HUES6 (cell line): ENCODE results near the gene FBXO10.
"Not testable (repeated sequence)": the region's sequence is repeated elsewhere in the genome, so short reads cannot be mapped to it uniquely, and the experiment has no call there.

Experiments
- H3K27ac ChIP-seq: 2 replicates; pipeline ENCODE4 v1.7.0; 2013; ENCODE audit warnings: low read depth, mild to moderate bottlenecking, low read length, inconsistent platforms
- H3K27me3 ChIP-seq: 2 replicates; pipeline ENCODE4 v1.6.1; 2013; ENCODE audit warnings: low read length; ENCODE audit not compliant: control insufficient read depth, insufficient read depth
- H3K36me3 ChIP-seq: 2 replicates; pipeline ENCODE4 v1.6.1; 2013; ENCODE audit warnings: low read length; ENCODE audit not compliant: control insufficient read depth, insufficient read depth
- H3K4me1 ChIP-seq: 2 replicates; pipeline ENCODE4 v1.6.1; 2013; ENCODE audit warnings: low read length; ENCODE audit not compliant: control insufficient read depth, insufficient read depth
- H3K4me3 ChIP-seq: 2 replicates; pipeline ENCODE4 v1.5.1; 2013; ENCODE audit warnings: low read depth, low read length
- H3K9ac ChIP-seq: one replicate; pipeline ENCODE4 v1.6.1; 2013; ENCODE audit warnings: mild to moderate bottlenecking, low read length
- H3K9me3 ChIP-seq: 2 replicates; pipeline ENCODE4 v1.6.1; 2013; ENCODE audit warnings: low read depth, low read length; ENCODE audit not compliant: control insufficient read depth, insufficient read depth

Gene FBXO10

GRCh38 chr9:37498457-37498856, 77.7 kb downstream of the FBXO10 start:
- Histone ChIP-seq H3K4me3 (no peak overlapping the region), H3K9me3 (no peaks in the 10 kb centered on the region), H3K9ac (no peak overlapping the region), H3K36me3 (peaks cover 89% of the 10 kb centered on the region), H3K27me3 (no peaks in the 10 kb centered on the region), H3K27ac (no peak overlapping the region), H3K4me1 (no peaks in the 10 kb centered on the region)

GRCh38 chr9:37497320-37497719, 78.9 kb downstream of the FBXO10 start:
- Histone ChIP-seq H3K9me3 (no peaks in the 10 kb centered on the region), H3K9ac (no peak overlapping the region), H3K4me3 (no peak overlapping the region), H3K36me3 (peaks cover 89% of the 10 kb centered on the region), H3K4me1 (no peaks in the 10 kb centered on the region), H3K27ac (no peak overlapping the region), H3K27me3 (no peaks in the 10 kb centered on the region)

GRCh38 chr9:37496020-37496419, 80.2 kb downstream of the FBXO10 start:
- H3K36me3 ChIP-seq, result peaks cover 88% of the 10 kb centered on the region

GRCh38 chr9:37495571-37495970, 80.6 kb downstream of the FBXO10 start:
- no peak overlapping the region for H3K9ac ChIP-seq
- peaks cover 88% of the 10 kb centered on the region for H3K36me3 ChIP-seq
- no peaks in the 10 kb centered on the region for H3K9me3 ChIP-seq
- no peak overlapping the region for H3K27ac ChIP-seq
- no peak overlapping the region for H3K4me3 ChIP-seq
- H3K27me3 ChIP-seq, result no peaks in the 10 kb centered on the region
- H3K4me1 ChIP-seq, result no peaks in the 10 kb centered on the region

More at GRCh38 chr9:37496020-37496419, 80.2 kb downstream of the FBXO10 start:
- no peak overlapping the region for H3K4me3 ChIP-seq
- H3K9ac ChIP-seq, result no peak overlapping the region
- no peak overlapping the region for H3K27ac ChIP-seq
- no peaks in the 10 kb centered on the region for H3K9me3 ChIP-seq
- no peaks in the 10 kb centered on the region for H3K27me3 ChIP-seq
- no peaks in the 10 kb centered on the region for H3K4me1 ChIP-seq

- H3K9ac ChIP-seq, result no peak overlapping the region
- H3K4me3 ChIP-seq, result no peak overlapping the region
- no peaks in the 10 kb centered on the region for H3K9me3 ChIP-seq
- H3K27ac ChIP-seq, result no peak overlapping the region
- peaks cover 88% of the 10 kb centered on the region for H3K36me3 ChIP-seq
- no peaks in the 10 kb centered on the region for H3K27me3 ChIP-seq
- 0 out of 2 replicates have a peak, but pooled peaks cover 2% of the 10 kb centered on the region for H3K4me1 ChIP-seq
Observed at GRCh38 chr9:37491939-37492338, 84.2 kb downstream of the FBXO10 start.

- Histone ChIP-seq H3K4me1 (peaks cover 13% of the 10 kb centered on the region; the same call in 1 of the 2 replicates), H3K36me3 (peaks cover 41% of the 10 kb centered on the region), H3K9me3 (no peaks in the 10 kb centered on the region), H3K27ac (no peak overlapping the region), H3K4me3 (peak overlapping the region; percentile 90), H3K9ac (peak overlapping the region; percentile 79), H3K27me3 (no peaks in the 10 kb centered on the region)
Observed at GRCh38 chr9:37486616-37487548, 89.3 kb downstream of the FBXO10 start.

GRCh38 chr9:37486256-37486615, 89.9 kb downstream of the FBXO10 start:
- Histone ChIP-seq H3K36me3 (peaks cover 36% of the 10 kb centered on the region), H3K9me3 (no peaks in the 10 kb centered on the region), H3K4me3 (peak overlapping the region; percentile 90), H3K27me3 (no peaks in the 10 kb centered on the region), H3K4me1 (peaks cover 18% of the 10 kb centered on the region; the same call in 1 of the 2 replicates), H3K9ac (peak overlapping the region; percentile 79), H3K27ac (no peak overlapping the region)

- H3K4me1 ChIP-seq, result peaks cover 18% of the 10 kb centered on the region; the same call in 1 of the 2 replicates
- peaks cover 30% of the 10 kb centered on the region for H3K36me3 ChIP-seq
- peak within 1 kb of the TSS; percentile 90 for H3K4me3 ChIP-seq
- H3K9me3 ChIP-seq, result no peaks in the 10 kb centered on the region
- H3K27ac ChIP-seq, result peak within 1 kb of the TSS; percentile 63
- peak within 1 kb of the TSS; percentile 79 for H3K9ac ChIP-seq
- no peaks in the 10 kb centered on the region for H3K27me3 ChIP-seq
Observed at GRCh38 chr9:37485389-37486255, 90.6 kb downstream of the FBXO10 start, which contains the start of gene POLR1E. POLR1E (plus strand) TSS chr9:37485948; CDS start chr9:37486048, 100 bp downstream.

- H3K4me3 ChIP-seq, result no peak overlapping the region
- H3K4me1 ChIP-seq, result peaks cover 16% of the 10 kb centered on the region; the same call in 1 of the 2 replicates
- peaks cover under 1% of the 10 kb centered on the region; the same call in 1 of the 2 replicates for H3K9me3 ChIP-seq
- no peak overlapping the region for H3K9ac ChIP-seq
- H3K36me3 ChIP-seq, result no peaks in the 10 kb centered on the region
- H3K27me3 ChIP-seq, result no peaks in the 10 kb centered on the region
- no peak overlapping the region for H3K27ac ChIP-seq
Observed at GRCh38 chr9:37480759-37481158, 95.4 kb downstream of the FBXO10 start.

- H3K36me3 ChIP-seq, H3K9ac ChIP-seq, H3K27ac ChIP-seq, H3K4me3 ChIP-seq, H3K27me3 ChIP-seq, H3K4me1 ChIP-seq: not testable (repeated sequence)
- peaks cover 24% of the 10 kb centered on the region for H3K9me3 ChIP-seq
Observed at GRCh38 chr9:37477987-37478619, 98.1 kb downstream of the FBXO10 start.
